GM18519 (cell line): ENCODE data around the gene PPP2R5C.

Experiments
- ATAC-seq: cut with Tn5 transposase; IDR thresholded peaks from one replicate; pipeline ENCODE4 v1.9.1; 2021; ENCODE audit warnings: mild to moderate bottlenecking, moderate library complexity; ENCODE audit not compliant: unreplicated experiment, low FRiP score

PPP2R5C gene

DNA sequence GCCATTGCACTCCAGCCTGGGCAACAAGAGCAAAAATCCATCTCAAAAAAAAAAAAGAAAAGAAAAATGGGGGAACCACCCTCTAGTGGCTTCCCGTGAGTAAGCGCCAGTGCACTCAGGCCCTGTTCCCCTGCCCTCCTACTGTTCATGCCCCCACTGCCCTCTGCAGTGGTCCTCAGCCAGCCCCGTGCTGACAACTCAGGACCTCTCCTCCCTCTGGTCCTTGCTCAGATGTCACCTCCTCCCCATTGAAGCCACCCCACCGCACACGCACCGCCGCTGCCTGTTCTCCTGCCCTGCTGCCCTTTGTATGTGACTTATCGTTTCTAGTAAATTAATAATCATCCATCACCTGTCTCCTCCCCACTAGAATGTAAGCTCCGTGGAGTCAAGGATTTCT is 144.1 kb downstream of the PPP2R5C start:
- ATAC-seq = no peak

DNA sequence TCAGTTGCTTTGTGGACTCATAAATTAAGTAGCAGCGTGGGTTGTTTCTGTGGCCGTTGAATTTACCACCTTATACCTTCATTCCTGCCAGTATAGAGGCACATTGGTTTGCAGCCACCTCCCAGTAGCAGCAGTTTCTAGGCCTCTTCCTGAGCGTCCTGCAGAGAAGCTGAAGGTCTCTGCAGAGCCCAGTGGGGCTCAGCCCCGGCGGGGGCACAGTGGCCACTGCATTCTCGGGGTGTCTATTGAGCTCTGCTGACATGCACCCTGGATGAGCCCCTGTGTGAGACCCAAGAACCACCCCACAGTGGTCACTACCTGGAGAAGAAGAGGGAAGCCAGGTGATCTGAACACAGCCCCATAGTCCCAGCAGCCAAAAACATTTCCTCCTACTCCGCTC is 145.1 kb downstream of the PPP2R5C start:
- no peak for ATAC-seq

DNA sequence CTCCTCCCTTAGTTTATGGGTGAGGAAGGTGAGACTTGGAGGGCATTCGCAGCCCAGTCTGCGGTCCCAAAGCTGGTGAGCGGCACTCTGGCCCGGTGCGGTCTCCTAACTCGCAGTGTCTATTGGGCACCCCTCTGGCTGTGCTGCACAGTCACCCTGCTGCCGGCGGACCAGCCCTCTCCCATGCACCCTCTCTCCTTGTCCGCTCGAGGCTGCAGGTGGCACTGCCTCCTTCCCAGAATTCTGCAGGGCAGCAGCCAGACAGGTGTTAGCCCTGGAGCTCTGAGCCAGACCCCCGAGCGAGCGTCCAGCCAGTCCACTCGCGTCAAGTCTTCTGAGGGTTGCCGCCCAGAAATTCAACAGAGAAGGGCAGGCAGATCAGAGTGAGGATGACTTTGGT is 146.1 kb downstream of the PPP2R5C start:
- no peak for ATAC-seq

DNA sequence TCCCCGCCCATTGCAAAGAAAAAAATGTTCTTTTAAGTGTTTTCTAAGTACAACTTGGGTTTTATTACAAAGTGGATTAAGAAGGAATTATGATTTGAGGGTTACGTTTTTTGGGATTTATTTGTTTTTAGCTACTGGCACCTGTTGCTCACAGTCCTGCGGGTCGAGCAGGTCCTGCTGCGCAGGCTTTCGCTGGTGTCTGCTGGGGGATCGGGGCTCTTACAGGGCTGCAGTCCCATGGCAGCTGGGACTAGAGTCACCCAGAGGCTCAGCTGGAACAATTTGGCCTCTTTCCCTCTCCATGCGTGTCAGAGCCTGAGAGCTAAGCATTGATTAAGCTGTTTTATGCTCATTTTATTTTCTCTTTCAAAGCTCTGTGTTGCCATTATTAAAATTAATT is 147.3 kb downstream of the PPP2R5C start:
- ATAC-seq = no peak

DNA sequence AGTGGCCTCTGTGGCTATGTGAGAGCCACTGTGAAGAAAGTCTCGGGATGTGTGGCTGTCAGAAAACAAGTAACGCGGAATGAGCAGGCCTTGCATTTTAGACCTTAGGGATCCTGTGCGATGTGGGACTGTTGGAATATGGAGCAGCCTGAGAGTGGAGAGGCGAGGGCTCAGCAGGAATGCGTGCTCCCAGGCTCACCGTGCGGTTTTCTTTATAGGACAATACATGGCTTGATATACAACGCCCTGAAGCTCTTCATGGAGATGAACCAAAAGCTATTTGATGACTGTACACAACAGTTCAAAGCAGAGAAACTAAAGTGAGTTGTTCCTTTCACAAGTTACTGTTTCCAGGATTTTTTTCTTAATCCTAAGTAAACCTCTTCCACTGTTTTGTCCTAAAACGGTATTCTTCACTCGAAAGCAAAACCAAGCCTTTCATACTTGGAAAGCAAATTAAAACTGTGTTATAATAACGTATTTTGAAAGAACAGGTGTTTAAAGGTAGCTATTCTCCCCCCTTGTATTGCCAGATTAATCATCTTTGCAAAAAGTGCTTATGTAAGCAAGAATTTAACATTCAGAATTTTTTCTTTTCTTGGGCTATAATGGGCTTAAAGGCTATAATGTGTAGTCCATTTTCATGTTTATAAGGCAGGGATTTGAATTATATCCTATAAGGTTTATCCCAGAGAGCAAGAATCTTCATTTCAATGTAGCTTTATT is 148.0 kb downstream of the PPP2R5C start:
- no peak for ATAC-seq

DNA sequence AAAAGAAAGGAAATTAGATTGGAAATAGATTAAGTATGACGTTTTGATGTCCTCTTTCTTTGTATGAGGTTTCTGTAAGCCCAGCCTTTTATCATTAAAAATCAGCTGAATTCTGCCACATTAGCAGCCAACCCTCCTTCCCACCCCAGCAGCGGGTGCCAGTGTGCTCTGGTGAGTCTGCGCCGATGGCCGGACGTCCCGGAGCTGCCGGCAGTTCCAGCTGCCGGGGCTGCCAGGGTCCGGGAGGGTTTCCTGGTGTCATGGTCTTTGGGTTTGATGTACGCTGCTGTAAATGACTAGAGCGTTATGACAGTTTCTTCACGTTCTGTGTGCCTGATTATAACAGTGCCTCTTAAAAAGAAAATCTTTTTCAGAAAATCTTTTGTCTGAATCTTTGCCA is 151.3 kb downstream of the PPP2R5C start:
- no peak for ATAC-seq

DNA sequence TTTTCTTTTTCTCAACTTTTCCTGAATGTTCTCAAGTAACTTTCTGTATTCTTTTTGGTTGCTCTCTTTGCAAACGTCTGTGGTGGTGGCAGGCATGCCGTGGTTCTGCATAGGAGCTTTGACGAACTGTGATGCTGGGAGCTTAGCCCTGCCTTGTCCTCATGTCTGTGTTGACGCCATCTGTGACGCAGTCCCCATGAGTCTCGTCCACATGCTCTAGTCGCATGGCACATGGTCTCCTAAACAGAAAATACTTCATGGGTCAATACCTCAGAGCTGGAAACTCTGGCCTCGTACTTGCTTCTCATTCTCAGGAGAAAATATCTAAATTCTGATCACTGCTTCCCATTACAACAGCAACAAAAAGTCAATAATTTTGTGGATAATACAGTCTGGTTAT is 152.6 kb downstream of the PPP2R5C start:
- no peak for ATAC-seq

DNA sequence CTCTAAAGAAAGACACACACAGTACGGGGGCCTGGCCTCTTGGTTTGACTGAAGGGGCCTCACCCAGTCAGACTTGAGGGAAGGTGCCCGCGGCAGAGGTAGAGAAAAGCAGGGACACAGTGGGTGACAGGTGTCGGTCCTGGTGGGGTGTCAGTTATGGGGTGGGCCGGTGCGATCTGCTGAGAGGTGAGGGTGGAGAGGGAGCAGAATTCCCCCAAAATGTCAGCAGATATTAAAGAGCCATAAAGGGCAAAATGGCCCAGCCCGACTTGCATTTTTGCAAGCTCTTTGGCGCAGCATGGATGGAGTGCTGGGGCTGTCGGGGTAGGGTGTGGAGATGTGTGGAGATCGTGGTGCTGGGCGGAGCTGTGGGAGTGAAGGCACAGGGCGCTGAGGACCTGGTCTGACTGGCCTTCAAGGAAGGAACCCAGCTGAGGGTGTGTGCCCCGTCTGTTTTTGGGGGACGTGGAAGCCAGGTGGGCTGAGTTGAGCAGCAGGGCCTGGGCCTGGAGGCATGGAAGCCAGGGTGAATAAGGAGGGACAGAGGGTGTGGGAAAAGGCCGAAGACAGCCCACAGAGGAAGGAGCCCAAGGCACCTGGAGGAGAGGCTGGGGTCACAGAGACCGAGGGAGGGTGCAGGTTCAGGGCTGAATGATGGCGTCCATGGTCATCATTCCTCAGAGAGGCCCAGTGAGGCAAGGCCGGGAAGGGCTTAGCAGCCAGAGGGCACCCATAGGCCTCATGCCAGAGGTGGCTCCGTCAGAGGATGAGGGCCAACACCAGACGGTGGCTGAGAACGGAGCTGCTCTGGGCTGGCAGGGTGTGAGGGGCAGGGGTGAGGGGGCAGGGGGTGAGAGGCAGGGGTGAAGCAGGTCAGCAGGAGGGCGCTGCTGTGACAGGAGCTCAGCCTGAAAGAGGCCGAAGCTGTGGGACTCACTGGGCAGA is 154.6 kb downstream of the PPP2R5C start:
- ATAC-seq = no peak

DNA sequence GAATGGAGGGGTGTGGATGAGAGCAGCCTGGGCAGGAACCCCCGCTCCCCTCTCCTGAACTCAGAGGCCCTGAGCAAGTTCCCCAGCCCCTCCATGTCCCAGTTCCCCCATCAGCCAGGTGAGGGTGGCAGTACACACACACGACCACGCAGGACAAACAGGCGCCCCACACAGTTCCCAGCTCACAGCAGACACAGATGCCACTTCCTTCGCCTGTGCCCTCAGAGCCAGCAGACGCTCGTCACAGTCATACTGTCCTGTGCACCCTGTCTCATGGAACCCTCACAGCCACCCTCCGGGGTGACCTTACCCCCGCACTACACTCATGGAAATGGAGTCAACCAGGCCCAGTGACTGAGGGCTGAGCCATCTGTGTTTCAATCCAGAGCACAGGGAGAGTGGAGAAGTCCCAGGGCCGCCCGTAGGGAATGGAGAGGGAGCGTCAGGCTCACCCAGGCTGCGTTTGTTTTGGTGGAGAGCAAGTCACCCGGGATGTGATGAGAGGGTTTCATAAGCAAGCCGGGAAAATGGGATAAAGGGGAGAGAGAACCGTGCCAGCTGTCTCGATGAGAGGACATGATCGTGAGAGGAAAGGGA is 155.4 kb downstream of the PPP2R5C start:
- ATAC-seq = no peak

DNA sequence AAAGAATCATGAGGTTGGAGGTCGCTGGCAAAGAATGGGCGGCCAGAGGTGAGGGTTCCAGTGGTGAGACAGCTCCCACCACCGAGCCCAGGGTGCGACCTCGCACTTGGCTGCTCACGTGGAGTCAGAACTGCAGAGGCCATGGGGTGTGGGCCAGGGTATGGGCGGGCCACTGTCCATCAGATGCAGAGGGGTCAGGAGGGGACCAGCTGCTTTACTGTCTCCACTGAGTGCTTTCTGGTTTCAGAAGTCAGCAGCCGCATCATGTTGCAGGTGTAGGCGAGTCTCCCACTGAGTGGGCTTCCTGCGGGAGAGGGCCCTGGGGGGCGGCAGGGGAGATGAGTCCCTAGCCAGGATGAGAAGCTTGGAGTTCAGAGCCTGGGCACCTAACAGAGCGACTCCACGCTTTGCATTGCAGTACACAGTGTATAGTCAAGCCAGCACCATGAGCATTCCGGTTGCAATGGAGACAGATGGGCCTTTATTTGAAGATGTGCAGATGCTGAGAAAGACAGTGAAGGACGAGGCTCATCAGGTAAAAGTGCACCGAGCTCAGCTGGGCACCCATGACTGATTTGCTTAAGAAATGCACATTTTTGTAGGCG is 156.0 kb downstream of the PPP2R5C start:
- ATAC-seq = no peak

DNA sequence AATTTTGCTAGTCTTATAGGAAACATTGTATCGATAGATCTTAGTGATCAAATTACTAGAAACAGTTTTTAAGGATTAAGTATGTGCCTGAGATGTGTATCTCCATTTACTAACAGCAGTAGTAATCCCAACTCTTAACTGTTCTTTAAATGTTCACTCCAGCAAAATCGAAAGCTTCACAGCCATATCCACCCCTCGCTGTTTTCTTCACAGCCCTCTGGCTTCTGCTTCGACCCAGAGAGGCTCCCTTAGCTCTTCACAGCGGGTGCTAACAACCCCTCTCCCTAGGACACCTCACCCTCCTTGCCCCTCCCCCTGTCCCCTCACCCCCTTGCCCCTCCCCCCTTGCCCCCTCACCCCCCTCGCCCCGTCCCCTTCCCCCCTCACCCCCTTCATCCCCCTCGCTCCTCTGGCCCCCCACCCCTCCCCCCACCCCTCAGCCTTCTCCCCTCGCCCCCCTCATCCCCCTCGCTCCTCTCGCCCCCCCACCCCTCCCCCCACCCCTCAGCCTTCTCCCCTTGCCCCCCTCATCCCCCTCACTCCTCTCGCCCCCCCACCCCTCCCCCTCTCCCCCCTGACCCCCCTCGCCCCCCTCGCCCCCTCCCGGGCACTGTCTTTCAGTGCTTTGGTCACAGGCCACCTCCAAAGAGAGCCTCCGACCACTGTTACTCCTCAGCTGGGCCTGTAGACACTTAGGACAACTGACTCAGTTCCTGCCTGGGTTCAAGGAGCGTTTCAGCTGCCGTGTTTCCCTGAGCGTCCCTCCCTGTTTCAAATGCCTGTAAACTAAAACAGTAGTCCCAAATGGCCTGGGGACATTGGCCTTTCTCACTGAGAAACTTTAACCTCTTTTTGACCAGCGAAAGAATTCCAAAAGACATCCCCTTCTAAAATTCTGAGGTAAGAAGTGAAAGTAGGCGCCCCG is 156.8 kb downstream of the PPP2R5C start:
- ATAC-seq = no peak

DNA sequence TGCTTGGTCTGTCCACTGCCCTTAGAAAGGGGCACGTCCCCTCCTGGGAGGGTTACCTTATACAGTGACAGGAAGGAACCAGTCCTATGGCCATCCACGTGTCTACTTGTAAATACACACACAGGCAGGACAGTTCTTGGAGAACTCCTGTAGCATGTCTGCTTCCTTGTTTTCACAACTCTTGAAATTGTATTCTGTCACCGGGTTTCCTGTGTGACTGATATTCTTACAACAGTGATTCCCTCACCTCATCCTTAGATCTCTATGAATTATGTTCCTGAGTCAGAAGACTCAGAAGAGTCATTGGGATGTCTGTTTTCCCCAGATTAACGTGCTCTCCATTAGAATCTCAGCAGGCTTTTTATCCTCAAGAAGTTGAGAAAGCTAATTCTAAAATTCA is 158.8 kb downstream of the PPP2R5C start:
- ATAC-seq = no peak

DNA sequence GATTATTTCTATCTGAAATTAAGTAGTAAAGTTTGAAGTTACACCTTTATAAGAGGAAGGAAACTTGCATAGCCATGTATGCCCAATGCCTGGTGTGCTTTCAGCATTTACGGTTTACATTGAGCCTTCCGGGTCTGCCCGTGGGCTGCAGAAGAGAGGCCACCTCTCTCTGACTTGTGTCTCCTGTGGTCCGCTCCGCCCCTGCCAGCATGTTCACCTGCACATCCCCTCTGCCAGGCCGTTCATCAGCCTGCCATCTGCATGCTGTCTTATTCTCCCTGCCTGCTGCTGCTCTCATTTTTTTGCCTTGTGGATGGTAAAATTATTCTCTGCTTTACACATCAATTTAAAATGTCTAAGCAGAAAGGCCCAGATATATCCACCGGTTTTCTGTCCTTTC is 161.4 kb downstream of the PPP2R5C start:
- no peak for ATAC-seq

DNA sequence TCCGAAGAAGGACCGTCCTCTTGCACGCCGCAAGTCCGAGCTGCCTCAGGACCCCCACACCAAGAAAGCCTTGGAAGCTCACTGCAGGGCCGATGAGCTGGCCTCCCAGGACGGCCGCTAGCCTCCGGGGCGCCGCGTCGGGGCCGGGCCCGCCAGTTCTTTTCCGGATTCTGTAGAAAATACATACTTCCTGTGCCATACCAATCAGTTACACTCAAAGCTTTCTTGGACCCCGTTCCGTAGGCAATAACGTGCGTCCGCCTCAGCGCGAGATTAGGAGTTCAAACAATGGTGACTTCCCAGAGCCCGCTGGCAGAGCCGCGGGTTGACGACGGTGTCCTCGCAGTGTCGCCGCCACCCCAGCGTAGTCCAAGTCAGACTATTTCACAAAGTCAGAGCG is 163.6 kb downstream of the PPP2R5C start:
- no peak for ATAC-seq

DNA sequence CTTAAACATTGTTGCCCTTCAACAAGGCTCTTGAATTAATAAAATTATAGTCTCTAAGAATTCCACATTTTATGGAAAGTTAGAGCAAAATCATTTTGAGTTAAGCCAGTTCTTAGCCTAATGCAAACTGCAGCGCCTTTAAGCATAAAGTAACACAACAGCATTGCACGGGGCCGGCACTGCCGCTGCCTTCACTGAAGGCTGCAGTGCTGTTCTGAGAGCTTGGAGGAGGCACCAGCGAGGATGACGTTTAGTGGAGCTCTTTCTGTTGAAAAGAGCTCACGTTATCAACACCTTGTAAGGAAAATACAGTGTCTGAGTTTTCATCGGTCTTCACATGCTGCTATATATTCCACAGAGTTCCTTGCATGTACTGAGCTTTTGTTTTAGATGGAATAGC is 164.6 kb downstream of the PPP2R5C start:
- no peak for ATAC-seq

DNA sequence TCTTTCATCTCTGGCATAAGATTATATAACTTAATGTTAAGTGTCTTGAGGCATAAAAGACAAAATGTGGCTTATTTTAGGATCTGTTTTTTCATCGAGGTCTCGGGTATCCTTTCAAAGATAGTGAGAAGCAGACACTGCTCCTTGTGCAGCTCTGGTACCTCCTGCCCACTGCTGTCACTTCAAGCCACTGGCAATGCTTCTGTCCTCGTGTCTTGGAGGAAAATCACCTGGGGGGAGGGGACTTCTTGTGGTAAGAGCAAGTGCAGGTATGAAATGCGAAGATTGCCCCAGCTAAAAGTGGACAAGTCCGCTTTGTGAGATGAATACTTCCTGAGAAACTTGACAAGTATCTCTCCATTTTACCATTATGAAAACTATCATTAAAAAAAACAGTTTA is 165.1 kb downstream of the PPP2R5C start:
- no peak for ATAC-seq

DNA sequence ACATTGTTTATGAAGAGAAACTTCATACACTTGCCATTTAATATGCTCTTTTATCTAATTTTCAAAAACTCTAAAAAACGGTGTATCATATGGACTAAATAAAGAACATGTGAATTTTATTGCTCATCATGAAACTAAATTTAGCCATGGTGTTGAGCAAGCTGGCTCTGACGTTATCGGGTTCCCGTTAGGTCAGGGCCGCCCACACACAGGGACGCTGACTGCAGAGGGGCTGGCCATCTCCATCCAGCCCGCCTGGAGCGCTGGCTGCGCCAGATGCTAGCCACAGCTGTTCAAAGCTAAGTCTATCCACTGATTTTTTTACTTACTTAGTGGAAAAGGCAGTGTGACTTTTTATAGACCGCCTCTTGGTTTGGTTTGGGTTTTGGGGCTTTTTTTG is 166.3 kb downstream of the PPP2R5C start:
- no peak for ATAC-seq

DNA sequence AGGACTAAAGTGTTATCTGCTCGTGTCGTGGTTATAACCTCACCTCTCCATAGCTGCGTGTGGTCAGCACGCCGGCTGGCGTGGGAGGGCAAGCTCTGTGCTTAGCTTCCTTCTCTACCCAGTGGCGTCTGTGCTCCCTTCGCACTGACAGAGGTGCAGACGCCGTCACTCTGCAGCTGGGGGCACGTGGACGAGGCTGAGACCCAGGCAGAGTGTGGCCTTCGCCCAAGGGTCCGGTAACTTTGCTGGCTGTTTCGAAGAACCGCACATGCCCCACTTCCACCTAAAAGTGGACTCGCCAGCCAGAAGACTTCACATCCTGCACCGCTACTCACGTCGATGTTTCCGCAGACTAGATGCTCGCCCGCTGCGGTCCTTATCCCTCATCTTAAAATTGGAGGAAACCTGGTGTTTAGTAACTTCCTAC is 166.9 kb downstream of the PPP2R5C start:
- no peak for ATAC-seq

DNA sequence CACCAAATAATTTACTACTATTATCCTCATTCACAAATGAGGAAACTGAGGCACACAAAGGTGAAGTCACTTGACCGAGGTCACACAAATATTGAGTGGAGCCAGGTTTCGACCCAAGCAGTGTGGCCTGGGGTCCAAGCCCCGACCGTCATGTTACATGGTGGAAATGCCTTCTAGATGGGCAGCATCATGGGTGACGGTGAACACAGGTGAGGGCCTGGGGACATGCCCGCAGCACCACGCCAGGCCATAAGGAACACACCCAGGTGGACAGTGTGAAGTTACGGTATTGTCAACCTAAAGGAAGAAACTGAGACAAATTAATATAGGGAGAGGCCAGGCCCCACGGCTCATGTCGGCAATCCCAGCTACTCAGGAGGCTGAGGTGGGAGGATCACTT is 167.6 kb downstream of the PPP2R5C start:
- ATAC-seq = no peak

DNA sequence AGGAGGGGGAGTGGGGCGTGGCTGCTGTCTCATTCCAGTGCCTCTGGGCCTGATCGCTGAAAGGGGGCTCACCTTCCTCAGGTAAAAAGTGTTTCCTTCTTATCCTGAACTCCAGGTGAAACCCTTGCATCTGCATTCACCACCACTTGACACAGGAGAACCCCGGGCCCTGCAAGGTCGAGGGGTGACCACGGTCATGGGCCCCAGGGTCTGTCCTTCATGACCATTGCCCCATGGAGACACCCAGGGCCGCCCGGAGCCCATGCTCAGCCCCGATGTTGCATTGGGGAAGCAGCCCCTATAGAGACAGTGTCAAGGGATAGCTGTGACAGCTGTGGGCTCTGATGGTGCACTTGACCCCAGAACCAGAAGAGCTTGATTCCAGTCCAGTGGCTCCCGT is 168.4 kb downstream of the PPP2R5C start:
- no peak for ATAC-seq
